ENCODE data around the gene CSF2. TPM values are rescaled to one million over a fixed set of nuclear protein-coding genes. Genes with fewer than 3 reads are reported as not detected.
A peak's percentile ranks its signal among the peaks of the same experiment; 100 is the strongest.
"Not testable (repeated sequence)": the region's sequence is repeated elsewhere in the genome, so short reads cannot be mapped to it uniquely, and the experiment has no call there.

The CSF2 gene
- total and polyA plus RNA-seq, 5 donors from 2014 or later: not detected

DNA sequence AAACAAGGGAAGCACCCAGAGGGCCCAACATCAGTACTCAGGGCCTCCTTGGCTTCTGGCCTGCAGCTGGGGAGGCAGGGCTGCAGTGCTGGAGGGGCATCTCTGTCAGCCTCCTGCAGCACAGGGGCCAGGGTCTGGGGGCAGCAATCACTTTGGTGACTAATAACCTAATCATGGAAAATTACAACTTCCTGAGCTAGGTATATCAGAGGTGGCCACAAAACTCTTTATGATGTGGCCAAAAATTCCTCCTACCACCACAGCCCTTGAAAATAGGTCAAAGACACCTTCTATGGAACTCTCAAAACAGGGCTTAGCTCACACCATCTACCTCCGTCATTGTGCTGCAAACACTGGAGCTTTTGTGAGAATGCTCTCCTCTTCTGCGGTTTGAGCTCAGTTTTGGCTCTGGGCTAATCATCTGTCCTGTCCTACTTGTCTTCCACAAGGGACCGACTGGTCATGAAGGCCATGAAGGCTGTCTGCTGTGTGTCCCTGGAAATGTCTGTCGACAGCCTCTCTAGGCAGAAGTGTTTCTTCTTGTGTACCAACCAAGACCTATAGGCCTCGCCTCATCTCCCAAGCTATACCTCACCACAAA, 28.6 kb downstream of the CSF2 start:
- Histone ChIP-seq H3K27me3 (ENCODE audit: control insufficient read depth, insufficient read depth, low read length) (no peaks in the 10 kb centered on the region), H3K9me3 (ENCODE audit: control insufficient read depth in 2 of 2, low read length in 2 of 2) (no peaks in the 10 kb centered on the region), H3K27ac (ENCODE audit: insufficient read depth, low read length, poor library complexity, severe bottlenecking) (peak overlapping the region; percentile 73), H3K4me1 (ENCODE audit: control insufficient read depth, insufficient read depth, low read length, poor library complexity, severe bottlenecking) (peaks cover 55% of the 10 kb centered on the region), H3K4me3 (ENCODE audit: low read depth, low read length) (no peak overlapping the region), H3K36me3 (ENCODE audit: control insufficient read depth, insufficient read depth, low read length) (no peaks in the 10 kb centered on the region)
- Mint-ChIP-seq H3K4me1 (peaks cover 20 to 62% (median 46%) of the 10 kb centered on the region in 4 donors), H3K27ac (peak overlapping the region; percentile 74 to 95 (median 78)), H3K27me3 (no peaks in the 10 kb centered on the region), H3K4me3 (peak overlapping the region in 3 of 4 donors; percentile 4 to 57 (median 52)), H3K36me3 (no peaks in the 10 kb centered on the region), H3K9me3 (peaks cover 0 to 3% (median 0%) of the 10 kb centered on the region in 7 donors)
- DNase-seq (no peak), ATAC-seq (ENCODE audit: low read depth in 2 of 2) (no peak)

DNA sequence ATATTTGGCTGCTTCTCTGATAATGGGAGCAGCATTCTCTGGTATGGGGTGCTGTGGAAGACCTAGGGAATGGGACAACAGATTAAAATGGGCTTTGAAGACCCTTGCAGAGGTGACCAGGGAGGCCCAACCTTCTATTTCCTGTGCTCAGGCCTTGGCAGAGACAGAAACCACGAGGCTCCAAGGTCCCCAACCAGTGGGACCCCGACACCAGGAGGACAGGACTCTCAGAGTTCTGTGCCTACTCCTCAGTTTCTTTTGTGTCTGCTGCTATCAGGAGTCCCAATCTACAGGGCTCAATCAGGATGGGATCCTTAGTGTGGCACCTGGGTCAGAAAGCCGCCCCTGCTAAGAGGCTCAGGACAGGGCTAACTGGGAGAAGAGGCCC, 29.3 kb downstream of the CSF2 start:
- peaks cover 20 to 64% (median 46%) of the 10 kb centered on the region in 4 donors for H3K4me1 Mint-ChIP-seq
- no peak for DNase-seq
- no peaks in the 10 kb centered on the region for H3K27me3 Mint-ChIP-seq
- no peak for ATAC-seq (ENCODE audit: low read depth in 2 of 2)
- H3K36me3 Mint-ChIP-seq: no peaks in the 10 kb centered on the region
- peak overlapping the region; percentile 53 to 78 (median 74) for H3K27ac Mint-ChIP-seq
- no peaks in the 10 kb centered on the region for H3K36me3 ChIP-seq (ENCODE audit: control insufficient read depth, insufficient read depth, low read length)
- H3K9me3 ChIP-seq (ENCODE audit: control insufficient read depth in 2 of 2, low read length in 2 of 2): no peaks in the 10 kb centered on the region
- H3K27ac ChIP-seq (ENCODE audit: insufficient read depth, low read length, poor library complexity, severe bottlenecking): peak overlapping the region; percentile 73
- H3K4me3 Mint-ChIP-seq: peak overlapping the region in 2 of 4 donors; percentile 57 to 77
- H3K4me3 ChIP-seq (ENCODE audit: low read depth, low read length): peak overlapping the region; percentile 72
- peaks cover 55% of the 10 kb centered on the region for H3K4me1 ChIP-seq (ENCODE audit: control insufficient read depth, insufficient read depth, low read length, poor library complexity, severe bottlenecking)
- H3K9me3 Mint-ChIP-seq: peaks cover 0 to 3% (median 0%) of the 10 kb centered on the region in 7 donors
- H3K27me3 ChIP-seq (ENCODE audit: control insufficient read depth, insufficient read depth, low read length): no peaks in the 10 kb centered on the region

DNA sequence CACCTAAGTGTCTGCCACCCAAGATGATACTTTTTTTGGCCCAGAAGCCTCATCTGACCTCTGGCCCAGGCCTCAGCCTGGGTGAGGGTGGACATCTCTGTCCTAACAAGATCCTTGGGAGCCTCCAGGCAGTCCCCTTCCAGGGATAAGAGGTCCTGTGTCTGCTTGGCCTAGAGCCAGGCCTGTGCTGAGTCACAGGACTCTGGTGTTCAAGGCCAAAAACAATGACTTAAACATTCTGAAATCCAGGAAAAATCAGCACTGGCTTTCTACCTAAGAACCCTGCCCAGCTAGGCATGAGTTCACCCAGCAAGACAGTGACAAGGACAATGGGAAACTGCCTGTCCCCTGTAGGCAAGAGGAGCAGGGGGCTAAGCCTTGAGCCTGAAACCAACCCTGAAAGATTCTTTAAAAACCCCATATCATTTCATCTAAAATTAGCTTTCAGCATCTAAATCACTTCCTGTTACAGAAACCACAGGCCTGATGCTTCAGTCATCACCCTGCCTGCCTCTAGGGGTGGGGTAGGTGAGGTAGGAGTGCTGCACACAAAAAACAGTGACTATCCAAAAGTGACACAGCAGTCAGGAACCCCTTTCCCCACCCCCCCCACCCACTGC, 29.9 kb downstream of the CSF2 start:
- Histone ChIP-seq H3K36me3 (ENCODE audit: control insufficient read depth, insufficient read depth, low read length) (no peaks in the 10 kb centered on the region), H3K27ac (ENCODE audit: insufficient read depth, low read length, poor library complexity, severe bottlenecking) (peak overlapping the region; percentile 73), H3K4me1 (ENCODE audit: control insufficient read depth, insufficient read depth, low read length, poor library complexity, severe bottlenecking) (peaks cover 55% of the 10 kb centered on the region), H3K27me3 (ENCODE audit: control insufficient read depth, insufficient read depth, low read length) (no peaks in the 10 kb centered on the region), H3K9me3 (ENCODE audit: control insufficient read depth in 2 of 2, low read length in 2 of 2) (no peaks in the 10 kb centered on the region), H3K4me3 (ENCODE audit: low read depth, low read length) (peak overlapping the region; percentile 72)
- peak; percentile 89 to 91 for ATAC-seq (ENCODE audit: low read depth in 2 of 2)
- Mint-ChIP-seq H3K9me3 (peaks cover 0 to 3% (median 0%) of the 10 kb centered on the region in 7 donors), H3K4me1 (peaks cover 20 to 66% (median 46%) of the 10 kb centered on the region in 4 donors), H3K27me3 (no peaks in the 10 kb centered on the region), H3K27ac (peak overlapping the region; percentile 53 to 78 (median 74)), H3K4me3 (peak overlapping the region; percentile 33 to 77 (median 64)), H3K36me3 (no peaks in the 10 kb centered on the region)
- peak; percentile 56 to 92 (median 82) for DNase-seq

DNA sequence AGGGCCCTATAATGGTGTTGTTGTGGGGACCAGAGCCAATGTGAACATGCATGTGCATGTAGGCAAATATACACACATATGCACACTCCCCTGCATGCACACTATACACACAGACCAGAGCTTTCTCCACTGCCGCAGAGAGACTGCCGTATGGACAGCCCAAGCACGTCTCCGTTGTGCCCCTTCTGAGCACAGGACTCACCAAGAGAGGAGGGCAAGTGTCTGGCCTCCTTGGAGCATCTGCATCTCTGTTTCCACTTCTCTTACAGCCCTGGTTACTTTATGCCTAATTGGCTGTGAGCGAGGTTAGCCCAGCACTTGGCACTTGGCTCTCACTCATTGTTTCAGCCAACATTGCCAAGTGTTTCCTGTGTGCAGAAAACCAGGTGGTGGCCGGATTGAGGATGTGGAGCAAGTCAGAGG, 30.4 kb downstream of the CSF2 start:
- no peaks in the 10 kb centered on the region for H3K9me3 ChIP-seq (ENCODE audit: control insufficient read depth in 2 of 2, low read length in 2 of 2)
- ATAC-seq (ENCODE audit: low read depth in 2 of 2) (no peak), DNase-seq (peak in 1 of 3 donors; percentile 42)
- Mint-ChIP-seq H3K4me1 (peaks cover 20 to 69% (median 45%) of the 10 kb centered on the region in 4 donors), H3K4me3 (peak overlapping the region; percentile 16 to 77 (median 64)), H3K36me3 (no peaks in the 10 kb centered on the region), H3K27me3 (no peaks in the 10 kb centered on the region), H3K9me3 (peaks cover 0 to 3% (median 0%) of the 10 kb centered on the region in 7 donors), H3K27ac (peak overlapping the region; percentile 53 to 78 (median 74))
- H3K27ac ChIP-seq (ENCODE audit: insufficient read depth, low read length, poor library complexity, severe bottlenecking): peak overlapping the region; percentile 43
- H3K27me3 ChIP-seq (ENCODE audit: control insufficient read depth, insufficient read depth, low read length): no peaks in the 10 kb centered on the region
- H3K4me1 ChIP-seq (ENCODE audit: control insufficient read depth, insufficient read depth, low read length, poor library complexity, severe bottlenecking): peaks cover 55% of the 10 kb centered on the region
- peak overlapping the region; percentile 63 for H3K4me3 ChIP-seq (ENCODE audit: low read depth, low read length)
- no peaks in the 10 kb centered on the region for H3K36me3 ChIP-seq (ENCODE audit: control insufficient read depth, insufficient read depth, low read length)

DNA sequence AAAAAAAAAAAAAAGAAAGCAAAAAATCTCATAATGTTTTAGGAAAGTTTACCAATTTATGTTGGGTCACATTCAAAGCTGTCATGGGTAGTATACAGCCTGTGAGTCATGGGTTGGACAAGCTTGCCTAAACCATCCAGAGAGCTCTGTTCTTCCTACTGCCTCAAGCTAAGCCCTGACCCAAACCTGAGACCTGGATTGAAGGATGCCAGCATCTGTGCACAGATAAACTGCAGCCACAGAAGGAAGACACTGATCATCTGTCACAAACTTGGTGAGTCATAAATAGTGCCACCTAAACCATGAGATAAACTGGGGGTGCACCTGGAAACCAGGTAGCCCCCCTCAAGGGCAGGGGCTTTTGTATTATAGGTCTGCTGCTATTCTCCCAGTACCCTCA, 31.0 kb downstream of the CSF2 start:
- H3K4me3 Mint-ChIP-seq: peak overlapping the region in 3 of 4 donors; percentile 15 to 57 (median 30)
- H3K9me3 ChIP-seq (ENCODE audit: control insufficient read depth in 2 of 2, low read length in 2 of 2): no peaks in the 10 kb centered on the region
- H3K27me3 ChIP-seq (ENCODE audit: control insufficient read depth, insufficient read depth, low read length): no peaks in the 10 kb centered on the region
- ATAC-seq (ENCODE audit: low read depth in 2 of 2) (no peak), DNase-seq (no peak)
- H3K4me3 ChIP-seq (ENCODE audit: low read depth, low read length): no peak overlapping the region
- no peaks in the 10 kb centered on the region for H3K36me3 ChIP-seq (ENCODE audit: control insufficient read depth, insufficient read depth, low read length)
- H3K4me1 Mint-ChIP-seq: peaks cover 20 to 63% (median 40%) of the 10 kb centered on the region in 4 donors
- H3K27me3 Mint-ChIP-seq: no peaks in the 10 kb centered on the region
- no peak overlapping the region for H3K27ac ChIP-seq (ENCODE audit: insufficient read depth, low read length, poor library complexity, severe bottlenecking)
- H3K36me3 Mint-ChIP-seq: no peaks in the 10 kb centered on the region
- peaks cover 55% of the 10 kb centered on the region for H3K4me1 ChIP-seq (ENCODE audit: control insufficient read depth, insufficient read depth, low read length, poor library complexity, severe bottlenecking)
- H3K9me3 Mint-ChIP-seq: peaks cover 0 to 3% (median 0%) of the 10 kb centered on the region in 7 donors
- H3K27ac Mint-ChIP-seq: peak overlapping the region in 1 of 3 donors; percentile 78

DNA sequence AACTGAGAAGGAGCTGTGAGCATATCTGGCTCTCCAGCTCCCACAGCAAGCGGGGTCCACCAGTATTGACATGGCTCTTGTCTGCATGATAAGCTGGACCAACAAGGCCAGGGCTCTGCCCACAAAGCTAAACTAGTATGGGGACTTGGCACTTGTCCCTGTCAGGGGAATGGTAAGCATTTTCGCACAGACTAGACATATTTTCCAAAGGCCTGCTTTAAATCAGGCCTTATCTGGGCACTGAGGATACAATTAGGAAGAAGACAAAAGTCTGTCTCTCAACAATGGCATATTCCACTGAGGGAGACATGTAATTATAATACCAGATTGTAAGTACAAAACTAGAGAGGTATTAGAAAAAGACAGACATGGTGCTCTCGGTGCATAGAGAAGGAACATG, 32.1 kb downstream of the CSF2 start:
- no peak for ATAC-seq (ENCODE audit: low read depth in 2 of 2)
- no peak overlapping the region for H3K4me3 Mint-ChIP-seq
- no peaks in the 10 kb centered on the region for H3K36me3 ChIP-seq (ENCODE audit: control insufficient read depth, insufficient read depth, low read length)
- no peak for DNase-seq
- H3K4me3 ChIP-seq (ENCODE audit: low read depth, low read length): no peak overlapping the region
- H3K36me3 Mint-ChIP-seq: no peaks in the 10 kb centered on the region
- no peak overlapping the region for H3K27ac ChIP-seq (ENCODE audit: insufficient read depth, low read length, poor library complexity, severe bottlenecking)
- H3K4me1 Mint-ChIP-seq: peaks cover 14 to 60% (median 39%) of the 10 kb centered on the region in 4 donors
- H3K27me3 ChIP-seq (ENCODE audit: control insufficient read depth, insufficient read depth, low read length): no peaks in the 10 kb centered on the region
- no peaks in the 10 kb centered on the region for H3K9me3 ChIP-seq (ENCODE audit: control insufficient read depth in 2 of 2, low read length in 2 of 2)
- H3K27me3 Mint-ChIP-seq: no peaks in the 10 kb centered on the region
- peaks cover 0 to 3% (median 0%) of the 10 kb centered on the region in 7 donors for H3K9me3 Mint-ChIP-seq
- H3K27ac Mint-ChIP-seq: no peak overlapping the region
- peaks cover 48% of the 10 kb centered on the region for H3K4me1 ChIP-seq (ENCODE audit: control insufficient read depth, insufficient read depth, low read length, poor library complexity, severe bottlenecking)

DNA sequence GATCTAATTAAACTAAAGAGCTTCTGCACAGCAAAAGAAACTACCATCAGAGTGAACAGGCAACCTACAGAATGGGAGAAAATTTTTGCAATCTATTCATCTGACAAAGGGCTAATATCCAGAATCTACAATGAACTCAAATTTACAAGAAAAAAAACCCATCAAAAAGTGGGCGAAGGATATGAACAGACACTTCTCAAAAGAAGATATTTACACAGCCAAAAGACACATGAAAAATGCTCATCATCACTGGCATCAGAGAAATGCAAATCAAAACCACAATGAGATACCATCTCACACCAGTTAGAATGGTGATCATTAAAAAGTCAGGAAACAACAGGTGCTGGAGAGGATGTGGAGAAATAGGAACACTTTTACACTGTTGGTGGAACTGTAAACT, 34.9 kb downstream of the CSF2 start:
- not testable (repeated sequence) for H3K27me3 Mint-ChIP-seq; H3K9me3 Mint-ChIP-seq; ATAC-seq (ENCODE audit: low read depth in 2 of 2); H3K4me3 Mint-ChIP-seq; H3K9me3 ChIP-seq (ENCODE audit: control insufficient read depth in 2 of 2, low read length in 2 of 2); H3K36me3 Mint-ChIP-seq; H3K4me3 ChIP-seq (ENCODE audit: low read depth, low read length); H3K27ac ChIP-seq (ENCODE audit: insufficient read depth, low read length, poor library complexity, severe bottlenecking); DNase-seq; H3K27ac Mint-ChIP-seq; H3K36me3 ChIP-seq (ENCODE audit: control insufficient read depth, insufficient read depth, low read length); H3K27me3 ChIP-seq (ENCODE audit: control insufficient read depth, insufficient read depth, low read length)
- H3K4me1 ChIP-seq (ENCODE audit: control insufficient read depth, insufficient read depth, low read length, poor library complexity, severe bottlenecking): peaks cover 20% of the 10 kb centered on the region
- peaks cover 8 to 38% (median 25%) of the 10 kb centered on the region in 4 donors for H3K4me1 Mint-ChIP-seq

Measured in CD4-positive, CD25-positive, alpha-beta regulatory T cell (primary cell).